Measurements from ENCODE around the gene SSBP3.
A peak's percentile ranks its signal among the peaks of the same experiment; 100 is the strongest.
"Not testable (repeated sequence)": the region's sequence is repeated elsewhere in the genome, so short reads cannot be mapped to it uniquely, and the experiment has no call there.

The SSBP3 gene

DNA sequence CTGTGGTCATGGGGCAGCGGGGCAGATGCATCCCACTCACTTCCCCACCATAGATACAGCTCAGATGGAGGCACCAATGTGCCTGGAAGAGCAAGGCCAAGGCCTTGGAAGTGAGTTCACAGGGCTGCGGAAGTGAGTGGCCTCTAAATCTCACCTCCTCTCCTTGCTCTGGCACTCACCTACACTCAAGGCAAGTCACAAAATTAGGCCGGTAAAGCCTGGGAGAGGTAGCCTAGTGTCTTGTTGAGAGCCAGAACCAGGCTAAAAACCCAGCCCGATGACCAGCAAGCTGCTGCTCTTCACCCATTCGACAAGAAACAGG lies 57.5 kb downstream of the SSBP3 start:
- DNase-seq (ENCODE audit: low spot score): no peak

DNA sequence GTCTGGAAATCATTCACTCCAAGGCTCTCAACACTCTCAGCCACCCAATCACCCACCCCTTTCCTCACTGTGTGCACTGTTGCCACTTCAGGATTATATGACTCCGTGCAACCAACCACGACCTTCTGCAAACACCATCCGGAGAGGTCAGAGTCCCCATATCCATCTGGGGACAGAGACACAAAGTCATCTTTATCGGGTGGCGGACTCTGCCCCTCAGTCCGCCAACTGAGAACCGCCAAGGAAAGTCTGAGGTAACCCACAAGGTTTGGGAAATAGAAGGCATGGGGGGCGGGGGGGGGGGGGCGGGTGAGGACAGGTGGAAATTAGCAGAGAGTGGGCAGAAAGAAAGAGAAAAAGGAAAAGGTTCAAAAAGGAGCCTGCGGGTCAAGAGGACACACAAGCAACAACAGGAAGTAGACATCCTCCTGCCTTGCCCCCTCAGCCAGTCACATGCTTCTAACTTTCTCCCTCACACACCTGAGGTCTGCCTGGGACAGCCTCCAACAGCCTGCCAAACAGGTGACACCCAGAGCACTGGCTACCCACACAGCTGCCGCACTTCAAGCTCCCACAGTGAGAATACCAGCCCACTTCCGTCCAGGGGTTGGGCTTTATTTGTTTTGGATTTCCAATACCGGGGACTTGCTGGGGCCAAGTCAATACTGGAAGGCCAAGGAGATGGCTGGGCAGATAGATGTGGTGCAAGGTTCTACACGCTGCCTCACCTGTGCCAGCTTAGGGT lies 58.1 kb downstream of the SSBP3 start:
- no peak for DNase-seq (ENCODE audit: low spot score)

- DNase-seq (ENCODE audit: low spot score): no peak
Measured at GRCh38 chr1:54347261-54347954, 58.8 kb downstream of the SSBP3 start.

DNA sequence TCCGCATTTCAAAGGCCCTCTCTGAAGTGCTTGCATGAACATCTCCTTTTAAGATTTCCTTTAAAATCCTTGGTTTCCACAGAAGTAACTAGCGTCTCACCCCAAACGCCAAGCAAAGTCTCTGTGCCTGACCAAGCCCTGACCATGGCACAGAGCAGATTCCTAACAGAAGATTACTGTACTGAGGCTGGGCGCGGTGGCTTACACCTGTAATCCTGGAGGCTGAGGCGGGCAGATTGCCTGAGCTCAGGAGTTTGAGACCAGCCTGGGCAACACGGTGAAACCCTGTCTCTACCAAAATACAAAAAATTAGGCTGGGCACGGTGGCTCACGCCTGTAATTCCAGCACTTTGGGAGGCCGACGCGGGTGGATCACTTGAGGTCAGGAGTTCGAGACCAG lies 60.6 kb downstream of the SSBP3 start:
- DNase-seq (ENCODE audit: low spot score): not testable (repeated sequence)

- no peak for DNase-seq (ENCODE audit: low spot score)
Measured at GRCh38 chr1:54345116-54345515, 61.1 kb downstream of the SSBP3 start.

GRCh38 chr1:54342742-54343687 lies 63.2 kb downstream of the SSBP3 start:
- DNase-seq (ENCODE audit: low spot score): no peak

- no peak for DNase-seq (ENCODE audit: low spot score)
Measured at GRCh38 chr1:54342288-54342687, 63.9 kb downstream of the SSBP3 start.

- DNase-seq (ENCODE audit: low spot score): no peak
Measured at GRCh38 chr1:54341763-54342162, 64.4 kb downstream of the SSBP3 start.

GRCh38 chr1:54340878-54341277 lies 65.3 kb downstream of the SSBP3 start:
- DNase-seq (ENCODE audit: low spot score): no peak

- DNase-seq (ENCODE audit: low spot score): no peak
Measured at GRCh38 chr1:54340434-54340833, 65.8 kb downstream of the SSBP3 start.

GRCh38 chr1:54339126-54339525 lies 67.1 kb downstream of the SSBP3 start:
- no peak for DNase-seq (ENCODE audit: low spot score)

DNA sequence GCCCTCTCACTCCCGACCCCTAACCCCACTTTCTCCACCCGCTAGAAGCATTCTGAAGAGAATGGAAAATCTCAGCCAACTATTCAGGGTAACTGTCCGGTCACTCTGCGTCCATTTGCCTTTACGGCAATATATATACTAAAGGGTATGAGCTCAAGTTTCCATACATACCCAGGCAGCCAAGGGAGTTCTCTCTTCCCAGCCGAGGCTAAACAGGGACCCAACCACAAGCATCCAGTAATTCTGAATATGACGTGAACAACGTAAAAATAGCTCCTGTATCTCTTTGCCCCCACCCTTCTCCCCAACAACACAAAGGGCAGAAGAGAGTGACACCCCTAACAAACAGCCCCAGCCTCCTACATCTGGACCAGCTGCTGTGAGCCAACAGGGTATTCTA lies 67.7 kb downstream of the SSBP3 start:
- no peak for DNase-seq (ENCODE audit: low spot score)

GRCh38 chr1:54337928-54338327 lies 68.3 kb downstream of the SSBP3 start:
- DNase-seq (ENCODE audit: low spot score): no peak

DNA sequence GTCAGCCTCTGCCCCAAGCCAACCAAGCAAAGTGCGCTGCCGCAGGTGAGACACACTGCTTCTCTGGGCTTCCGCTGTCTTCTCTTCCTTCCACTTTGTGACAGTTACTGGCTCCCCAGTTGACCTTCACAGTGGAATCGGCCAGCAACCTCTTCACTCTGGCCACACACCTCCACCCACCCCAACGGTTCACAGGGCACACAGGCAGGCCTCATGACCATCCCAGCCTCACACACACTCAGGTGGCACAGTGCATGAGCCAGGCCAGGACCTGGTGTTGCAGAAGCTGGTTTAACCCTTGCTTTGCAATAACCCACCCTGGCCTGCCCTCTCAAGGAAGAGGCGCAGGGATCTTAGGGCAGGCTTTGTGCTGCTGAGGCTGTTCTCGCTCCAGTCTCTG lies 69.2 kb downstream of the SSBP3 start:
- no peak for DNase-seq (ENCODE audit: low spot score)

DNA sequence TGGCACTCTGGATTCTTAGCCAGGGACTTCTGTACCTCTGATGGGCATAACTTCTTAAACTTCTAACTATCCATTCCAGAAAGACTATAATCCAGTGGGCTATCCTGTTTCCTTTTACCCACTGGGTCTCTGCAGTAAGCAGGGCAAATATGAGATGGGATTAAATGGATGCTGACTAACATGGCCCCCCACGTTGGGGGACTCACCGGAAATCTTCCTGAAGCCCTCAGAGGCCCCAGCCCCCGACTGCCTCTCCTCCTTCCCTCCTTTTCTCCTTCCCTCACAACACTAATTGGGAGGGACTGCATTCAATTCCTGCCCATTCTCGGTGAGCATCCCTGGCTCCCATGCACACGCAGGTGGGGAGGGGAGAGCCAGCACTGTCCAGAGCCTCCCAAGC lies 70.1 kb downstream of the SSBP3 start:
- no peak for DNase-seq (ENCODE audit: low spot score)

- peak; percentile 92 for DNase-seq (ENCODE audit: low spot score)
Measured at GRCh38 chr1:54335755-54336108, 70.5 kb downstream of the SSBP3 start.

DNA sequence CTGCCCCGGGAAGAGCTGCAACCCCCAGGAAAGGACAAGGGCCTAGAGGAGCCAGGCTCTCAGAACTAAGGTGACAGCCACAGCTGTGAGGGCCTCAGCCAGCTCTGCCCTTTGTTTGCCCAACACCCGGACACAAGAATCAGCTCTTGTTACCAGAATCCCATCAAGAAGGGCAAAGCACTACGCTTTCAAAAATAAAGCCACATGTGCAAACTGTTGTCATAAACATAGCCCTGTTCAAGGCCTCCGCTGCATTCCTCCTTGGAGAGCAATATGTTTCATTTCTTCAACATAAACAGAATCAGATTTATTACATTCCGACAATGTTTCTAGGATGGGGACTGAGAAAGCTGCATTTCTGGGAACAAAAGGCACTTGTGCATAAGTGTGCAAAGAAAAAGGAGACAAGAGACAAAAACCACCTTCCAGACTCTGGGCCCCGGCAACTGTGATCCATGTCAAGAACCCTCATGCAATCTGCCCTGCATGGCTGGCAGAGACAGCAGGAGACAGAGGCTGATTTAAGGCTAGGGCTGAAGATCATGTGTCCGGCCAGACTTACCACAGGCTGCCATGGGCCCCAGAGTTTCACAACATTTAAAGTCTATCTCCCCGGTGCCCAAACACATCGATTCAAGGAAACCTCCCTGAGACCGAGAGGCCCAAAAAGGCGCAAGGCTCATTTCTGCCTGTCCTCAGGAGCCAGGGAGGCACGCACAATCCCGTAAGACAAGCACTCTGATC lies 71.0 kb downstream of the SSBP3 start:
- peak; percentile 52 for DNase-seq (ENCODE audit: low spot score)

DNA sequence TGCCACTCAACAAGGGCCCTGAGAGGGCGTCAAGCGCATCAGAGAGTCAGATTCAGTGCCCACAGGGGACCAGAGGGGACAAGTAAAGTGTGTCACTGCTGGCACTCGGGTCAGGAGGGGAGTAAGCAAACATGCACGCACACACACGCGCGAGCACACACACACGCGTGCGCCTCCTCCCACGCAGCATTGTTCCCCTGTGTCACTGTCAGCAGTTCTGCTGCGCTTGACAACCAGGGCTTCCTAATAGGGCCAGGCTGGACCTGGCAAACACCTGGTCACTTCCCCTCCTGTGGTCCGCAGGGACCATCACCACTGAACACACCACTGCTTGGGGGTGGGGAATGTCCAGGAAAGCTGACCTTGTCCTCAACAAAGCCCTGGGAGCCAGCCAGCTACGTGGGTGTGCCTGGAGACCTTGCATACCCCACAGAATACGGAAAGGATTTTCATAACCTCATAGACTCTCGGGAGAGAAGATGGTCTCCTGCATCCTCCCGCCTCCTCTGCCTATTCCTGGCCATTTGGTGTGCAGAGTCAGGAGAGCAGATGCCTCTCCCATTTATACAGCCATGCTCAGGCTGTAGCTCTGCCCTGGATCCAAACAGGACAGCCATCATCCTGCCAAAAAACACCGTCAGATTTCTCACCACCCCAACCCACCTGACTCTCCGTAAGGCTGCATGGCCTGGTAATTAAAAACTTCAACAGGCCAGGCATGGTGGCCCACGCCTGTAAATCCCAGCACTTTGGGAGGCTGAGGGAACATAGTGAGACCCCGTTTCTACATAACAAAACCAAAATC lies 73.2 kb downstream of the SSBP3 start:
- no peak for DNase-seq (ENCODE audit: low spot score)

GRCh38 chr1:54331843-54332463 lies 74.2 kb downstream of the SSBP3 start:
- DNase-seq (ENCODE audit: low spot score): no peak

DNA sequence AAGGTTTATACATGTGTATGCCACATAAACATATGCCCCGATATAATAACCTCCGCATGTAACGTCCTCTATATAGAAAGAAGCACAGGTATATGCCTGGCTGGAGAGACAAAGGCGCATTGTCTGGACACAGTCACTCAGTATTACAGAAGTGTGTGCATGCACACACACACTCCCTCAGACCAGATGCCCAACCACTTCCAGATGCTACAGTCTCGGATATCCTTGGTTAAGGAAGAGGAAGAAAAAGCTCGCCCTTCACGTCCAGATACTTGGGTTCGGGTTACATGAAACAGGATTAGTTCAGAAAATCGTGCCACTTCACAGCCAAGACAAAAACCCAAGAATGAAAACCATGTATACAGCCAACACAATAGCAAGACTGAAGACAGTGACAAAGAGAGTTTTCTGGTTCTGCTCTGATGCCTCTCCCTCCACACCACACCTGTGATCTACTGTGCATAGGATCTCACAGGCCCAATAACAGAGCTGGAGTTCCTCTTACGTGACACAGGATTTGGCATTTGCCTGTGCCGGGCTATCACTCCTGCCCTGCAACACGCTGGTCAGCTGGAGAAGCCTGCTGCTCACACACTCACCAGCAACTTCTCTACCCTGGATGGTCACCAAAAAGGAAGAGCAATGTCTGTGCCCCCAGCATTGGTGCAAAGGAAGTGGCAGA lies 75.0 kb downstream of the SSBP3 start:
- peak; percentile 69 for DNase-seq (ENCODE audit: low spot score)

All from AG08395 (cell line).